IMR-90 (cell line): ENCODE measurements around the gene HSD17B3.
A peak's percentile ranks its signal among the peaks of the same experiment; 100 is the strongest.

Experiments
- BHLHE40 ChIP-seq: fragments of 150-350 bp; IDR thresholded peaks from 2 replicates; pipeline ENCODE4 v1.6.1; 2016; ENCODE audit warnings: mild to moderate bottlenecking, low read depth, low read length
- CEBPB ChIP-seq: IDR thresholded peaks from 2 replicates; pipeline ENCODE4 v1.6.1; 2012; ENCODE audit warnings: low read depth, low read length, improper control_type of control experiment
- CHD1 ChIP-seq: IDR thresholded peaks from 2 replicates; pipeline ENCODE4 v1.6.1; 2012; ENCODE audit warnings: low read depth, low read length, improper control_type of control experiment
- CTCF ChIP-seq: conservative IDR thresholded peaks from 2 replicates; pipeline ENCODE4 v1.5.1; 2012; ENCODE audit warnings: mild to moderate bottlenecking, low read depth, low read length, improper control_type of control experiment
- ELK1 ChIP-seq: fragments of 150-350 bp; IDR thresholded peaks from 2 replicates; pipeline ENCODE4 v1.6.1; 2016; ENCODE audit warnings: low read depth, mild to moderate bottlenecking, low read length, moderate library complexity, borderline replicate concordance
- FOS ChIP-seq: fragments of 150-350 bp; IDR thresholded peaks from 2 replicates; pipeline ENCODE4 v1.6.1; 2016; ENCODE audit warnings: low read depth, low read length
- MAFK ChIP-seq: IDR thresholded peaks from 2 replicates; pipeline ENCODE4 v1.6.1; 2012; ENCODE audit warnings: low read depth, low read length, improper control_type of control experiment
- MXI1 ChIP-seq: IDR thresholded peaks from 2 replicates; pipeline ENCODE4 v1.6.1; 2012; ENCODE audit warnings: low read depth, mild to moderate bottlenecking, low read length, moderate library complexity, borderline replicate concordance
- POLR2A ChIP-seq: IDR thresholded peaks from 2 replicates; pipeline ENCODE4 v1.6.1; 2012; ENCODE audit warnings: mild to moderate bottlenecking, low read depth, low read length
- RAD21 ChIP-seq: IDR thresholded peaks from 2 replicates; pipeline ENCODE4 v1.6.1; 2012; ENCODE audit warnings: low read length, improper control_type of control experiment
- SMC3 ChIP-seq: fragments of 150-350 bp; IDR thresholded peaks from 2 replicates; pipeline ENCODE4 v1.6.1; 2016; ENCODE audit warnings: low read depth, mild to moderate bottlenecking, antibody characterized with exemption, low read length, moderate library complexity
- USF2 ChIP-seq: fragments of 150-350 bp; IDR thresholded peaks from 2 replicates; pipeline ENCODE4 v1.6.1; 2017; ENCODE audit warnings: mild to moderate bottlenecking, antibody characterized with exemption, low read length, low read depth

GRCh38 chr9:96214635-96215034 lies 87.3 kb downstream of the HSD17B3 start:
- TF ChIP-seq CTCF (no peak), POLR2A (no peak), USF2 (no peak), SMC3 (no peak), MXI1 (no peak), CHD1 (no peak), BHLHE40 (no peak), MAFK (peak; percentile 90), CEBPB (no peak), RAD21 (no peak), ELK1 (no peak), FOS (no peak)
